GM12872 (cell line): ENCODE measurements around the gene ULK4.

Source experiments
- TF ChIP-seq, protein P1 (sequence below): IDR thresholded peaks from 3 replicates; pipeline ENCODE4 v1.5.1; 2011; ENCODE audit warnings: low read depth, mild to moderate bottlenecking, low read length, moderate library complexity; ENCODE audit not compliant: insufficient read depth

The ULK4 gene

DNA sequence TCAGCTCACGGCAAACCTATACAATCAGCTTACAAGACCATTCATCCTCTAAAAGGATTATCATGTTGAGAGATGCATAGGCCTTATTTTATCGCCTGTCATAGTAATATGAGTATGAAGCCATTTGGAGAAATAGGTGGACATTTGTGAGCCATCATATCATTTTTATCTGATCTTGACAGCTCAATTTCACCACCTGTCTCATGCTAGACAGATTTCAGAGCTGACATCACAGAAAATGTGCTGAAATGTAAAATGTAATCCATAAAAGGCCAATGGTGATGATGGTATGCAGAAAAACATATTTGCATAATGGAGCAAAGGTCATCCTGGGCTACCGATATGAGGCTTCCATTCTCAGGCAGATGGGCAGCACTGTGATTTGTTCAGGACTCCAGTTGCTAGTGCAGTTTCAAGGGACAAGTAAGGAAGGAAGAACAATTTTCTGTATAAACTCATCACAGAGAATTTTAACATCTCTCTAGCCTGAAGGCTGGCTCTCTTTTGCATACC lies 221.5 kb downstream of the ULK4 start:
- TF ChIP-seq, protein P1, sequence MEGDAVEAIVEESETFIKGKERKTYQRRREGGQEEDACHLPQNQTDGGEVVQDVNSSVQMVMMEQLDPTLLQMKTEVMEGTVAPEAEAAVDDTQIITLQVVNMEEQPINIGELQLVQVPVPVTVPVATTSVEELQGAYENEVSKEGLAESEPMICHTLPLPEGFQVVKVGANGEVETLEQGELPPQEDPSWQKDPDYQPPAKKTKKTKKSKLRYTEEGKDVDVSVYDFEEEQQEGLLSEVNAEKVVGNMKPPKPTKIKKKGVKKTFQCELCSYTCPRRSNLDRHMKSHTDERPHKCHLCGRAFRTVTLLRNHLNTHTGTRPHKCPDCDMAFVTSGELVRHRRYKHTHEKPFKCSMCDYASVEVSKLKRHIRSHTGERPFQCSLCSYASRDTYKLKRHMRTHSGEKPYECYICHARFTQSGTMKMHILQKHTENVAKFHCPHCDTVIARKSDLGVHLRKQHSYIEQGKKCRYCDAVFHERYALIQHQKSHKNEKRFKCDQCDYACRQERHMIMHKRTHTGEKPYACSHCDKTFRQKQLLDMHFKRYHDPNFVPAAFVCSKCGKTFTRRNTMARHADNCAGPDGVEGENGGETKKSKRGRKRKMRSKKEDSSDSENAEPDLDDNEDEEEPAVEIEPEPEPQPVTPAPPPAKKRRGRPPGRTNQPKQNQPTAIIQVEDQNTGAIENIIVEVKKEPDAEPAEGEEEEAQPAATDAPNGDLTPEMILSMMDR: no peak

DNA sequence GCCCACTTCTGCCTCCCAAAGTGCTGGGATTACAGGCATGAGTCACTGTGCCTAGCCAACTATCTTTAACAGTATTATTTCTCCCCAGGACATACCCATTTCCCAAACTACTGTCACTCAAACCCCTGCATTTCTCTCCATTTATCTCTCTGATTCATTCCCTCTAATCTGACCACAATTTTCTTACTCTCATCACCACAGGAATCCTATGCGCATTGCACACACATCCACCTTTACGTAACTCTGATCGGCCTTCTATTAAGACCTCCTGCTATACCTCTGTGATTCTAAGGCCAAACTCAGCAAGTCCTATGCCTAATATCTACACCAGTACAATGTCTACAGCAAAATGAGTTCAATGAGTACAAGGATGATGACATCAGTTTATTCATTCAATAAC lies 235.0 kb downstream of the ULK4 start:
- TF ChIP-seq, protein P1: no peak

DNA sequence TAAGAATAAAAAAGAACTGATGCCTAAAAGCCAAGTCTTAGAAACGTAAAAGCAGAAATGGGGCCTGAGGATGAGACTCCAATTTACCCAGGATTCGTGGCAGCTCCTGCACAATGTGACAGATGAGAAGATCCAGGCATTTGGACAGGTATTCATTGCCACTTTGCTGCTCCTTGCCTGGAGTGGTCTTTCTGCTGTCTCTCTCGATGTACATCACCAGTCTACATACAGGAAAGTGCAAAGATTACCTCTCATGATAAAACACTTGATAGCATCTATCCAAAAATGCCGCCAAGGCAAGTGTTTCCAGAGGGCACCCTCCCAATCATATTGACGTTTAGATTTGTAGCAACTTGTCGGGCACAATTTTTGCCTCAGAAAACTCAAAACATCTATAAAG lies 244.3 kb downstream of the ULK4 start:
- TF ChIP-seq, protein P1: no peak

DNA sequence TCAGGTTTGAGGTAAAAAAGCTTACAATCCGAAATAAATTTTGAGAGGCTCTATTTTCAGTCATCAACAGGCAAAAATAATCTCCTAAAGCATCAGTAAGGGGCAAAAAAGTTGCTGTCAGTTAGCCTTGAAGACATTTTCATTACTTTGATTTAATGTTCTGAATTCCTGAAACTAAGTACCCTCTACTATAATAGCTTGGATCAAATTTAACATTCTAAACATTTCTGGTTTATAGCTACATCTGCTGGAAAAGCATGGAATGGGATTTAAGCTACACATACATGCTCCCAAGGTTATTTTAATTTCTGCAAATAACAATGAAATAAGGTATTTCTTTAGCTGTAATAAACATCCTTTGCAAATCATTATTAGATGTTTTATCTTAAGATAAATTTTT lies 245.4 kb downstream of the ULK4 start:
- TF ChIP-seq, protein P1: no peak

DNA sequence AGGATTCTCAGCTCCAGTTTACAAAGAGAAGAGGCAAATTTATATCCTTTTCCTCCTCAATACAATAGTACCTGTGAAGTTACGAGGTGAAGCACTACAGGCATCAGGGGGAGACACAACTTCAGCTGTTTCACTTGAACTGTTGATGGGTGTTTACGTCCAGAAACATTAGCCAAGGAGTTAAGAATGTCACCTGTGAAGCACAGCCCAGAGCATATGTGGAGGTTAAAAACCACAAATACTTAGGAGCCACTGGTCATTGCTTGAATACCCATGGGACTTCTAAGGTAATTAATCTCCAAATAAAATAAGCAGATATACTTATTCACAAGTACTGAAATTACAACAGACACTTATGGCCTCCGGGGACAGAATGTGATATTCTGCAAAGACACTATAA lies 246.5 kb downstream of the ULK4 start:
- TF ChIP-seq, protein P1: no peak

DNA sequence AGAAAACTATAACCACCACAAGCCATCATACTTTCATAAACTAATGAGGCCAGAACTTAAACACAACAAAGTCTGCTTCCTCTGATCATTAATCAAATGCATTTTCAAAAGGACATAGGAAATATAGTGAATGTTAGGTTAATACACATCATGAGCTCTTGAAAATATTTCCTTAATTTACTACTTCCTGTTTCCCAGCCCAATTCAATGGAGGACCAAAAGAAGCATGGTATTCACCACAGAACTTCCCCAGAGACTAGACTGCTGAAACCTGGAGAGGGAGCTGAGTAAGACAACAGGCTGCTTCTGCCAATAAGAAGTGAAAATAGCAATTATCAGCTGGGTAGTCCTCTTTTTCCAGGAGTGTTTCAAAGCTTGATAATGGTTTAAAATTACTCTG lies 250.3 kb downstream of the ULK4 start:
- TF ChIP-seq, protein P1: no peak

DNA sequence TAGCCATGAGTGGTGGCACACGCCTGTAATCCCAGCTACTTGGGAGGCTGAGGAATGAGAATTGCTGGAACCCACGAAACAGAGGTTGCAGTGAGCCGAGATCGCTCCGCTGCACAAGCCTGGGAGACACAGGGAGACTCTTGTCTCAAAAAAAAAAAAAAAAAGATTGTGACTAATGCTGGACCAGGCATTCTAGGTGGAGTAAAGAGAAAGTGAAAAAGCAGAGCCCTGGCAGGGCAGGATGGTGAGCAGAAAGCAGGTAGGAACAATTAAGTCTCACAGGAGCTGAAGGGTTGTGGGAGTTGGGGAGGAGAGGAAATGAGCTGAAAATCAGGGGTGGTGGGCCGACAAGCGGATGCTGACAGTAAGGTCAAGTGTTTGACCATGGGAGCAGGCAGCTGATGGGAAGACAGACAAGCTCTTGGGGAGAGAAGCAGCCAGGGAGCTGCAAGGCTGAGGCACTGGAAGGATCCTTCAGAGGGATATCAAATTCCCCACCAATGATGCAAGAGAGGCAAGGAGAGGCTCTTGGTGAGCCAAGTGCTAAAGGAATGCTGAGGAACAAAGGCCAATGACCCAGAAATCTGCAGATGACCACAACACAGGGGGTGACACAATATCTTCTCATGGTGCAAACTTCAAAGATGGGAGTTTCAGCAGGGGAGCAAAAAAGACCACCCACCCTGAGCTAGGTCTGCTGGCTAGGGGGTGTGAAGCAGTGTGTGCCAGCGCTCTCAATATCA lies 251.1 kb downstream of the ULK4 start:
- TF ChIP-seq, protein P1: no peak

DNA sequence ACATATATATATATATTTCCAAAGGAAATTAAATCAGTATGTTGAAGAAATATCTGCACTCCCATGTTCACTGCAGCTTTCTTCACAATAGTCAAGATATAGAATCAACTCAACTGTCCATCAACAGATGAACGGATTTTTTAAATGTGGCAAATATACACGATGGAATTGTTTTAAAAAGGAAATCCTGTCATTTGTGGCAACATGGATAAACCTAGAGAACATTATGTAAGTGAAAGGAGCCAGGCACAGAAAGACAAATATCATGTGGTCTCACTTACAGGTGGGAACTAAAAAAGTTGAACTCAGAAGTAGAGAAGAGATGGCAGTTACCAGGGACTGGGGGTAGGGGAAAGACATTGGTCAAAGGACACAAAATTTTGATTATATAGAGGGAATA lies 253.7 kb downstream of the ULK4 start:
- TF ChIP-seq, protein P1: no peak
